HG02759 (cell line): ENCODE data around the gene BOLA2B.
"Not testable (repeated sequence)": the region's sequence is repeated elsewhere in the genome, so short reads cannot be mapped to it uniquely, and the experiment has no call there.

Source experiments
- ATAC-seq: cut with Tn5 transposase; IDR thresholded peaks from one replicate; pipeline ENCODE4 v1.9.1; 2021; ENCODE audit warnings: mild to moderate bottlenecking, moderate library complexity; ENCODE audit not compliant: unreplicated experiment

Gene BOLA2B

DNA sequence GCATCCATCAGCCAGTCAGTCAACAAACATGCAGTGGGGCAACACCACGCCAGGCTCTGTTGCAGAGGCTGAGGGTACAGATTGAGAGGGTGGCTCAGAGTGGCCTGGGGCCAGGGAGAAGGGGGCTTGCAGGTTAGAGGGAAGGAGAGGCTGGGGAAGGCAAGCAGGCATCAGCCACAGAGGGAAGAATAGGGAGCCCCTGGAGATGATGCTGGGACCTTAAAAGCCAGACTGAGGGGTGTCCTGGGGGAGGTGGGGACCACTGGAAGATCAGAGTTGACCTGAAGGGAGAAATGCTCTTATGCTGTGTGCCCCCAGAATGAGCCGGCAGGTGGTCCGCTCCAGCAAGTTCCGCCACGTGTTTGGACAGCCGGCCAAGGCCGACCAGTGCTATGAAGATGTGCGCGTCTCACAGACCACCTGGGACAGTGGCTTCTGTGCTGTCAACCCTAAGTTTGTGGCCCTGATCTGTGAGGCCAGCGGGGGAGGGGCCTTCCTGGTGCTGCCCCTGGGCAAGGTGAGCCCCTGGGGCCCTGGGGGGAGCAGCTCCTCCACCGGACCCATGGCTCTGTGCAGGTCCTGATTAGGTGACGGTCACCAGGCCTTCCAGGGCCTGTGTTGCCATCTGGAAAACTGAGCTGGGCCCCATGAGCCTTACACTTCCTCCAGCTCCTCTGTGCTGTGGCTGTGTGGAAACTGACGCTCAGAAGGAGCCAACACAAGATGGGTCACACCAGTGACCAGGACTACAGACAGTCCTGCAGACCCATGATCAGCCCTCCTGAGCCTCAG lies 8.4 kb downstream of the BOLA2B start:
- peak; percentile 1 for ATAC-seq

DNA sequence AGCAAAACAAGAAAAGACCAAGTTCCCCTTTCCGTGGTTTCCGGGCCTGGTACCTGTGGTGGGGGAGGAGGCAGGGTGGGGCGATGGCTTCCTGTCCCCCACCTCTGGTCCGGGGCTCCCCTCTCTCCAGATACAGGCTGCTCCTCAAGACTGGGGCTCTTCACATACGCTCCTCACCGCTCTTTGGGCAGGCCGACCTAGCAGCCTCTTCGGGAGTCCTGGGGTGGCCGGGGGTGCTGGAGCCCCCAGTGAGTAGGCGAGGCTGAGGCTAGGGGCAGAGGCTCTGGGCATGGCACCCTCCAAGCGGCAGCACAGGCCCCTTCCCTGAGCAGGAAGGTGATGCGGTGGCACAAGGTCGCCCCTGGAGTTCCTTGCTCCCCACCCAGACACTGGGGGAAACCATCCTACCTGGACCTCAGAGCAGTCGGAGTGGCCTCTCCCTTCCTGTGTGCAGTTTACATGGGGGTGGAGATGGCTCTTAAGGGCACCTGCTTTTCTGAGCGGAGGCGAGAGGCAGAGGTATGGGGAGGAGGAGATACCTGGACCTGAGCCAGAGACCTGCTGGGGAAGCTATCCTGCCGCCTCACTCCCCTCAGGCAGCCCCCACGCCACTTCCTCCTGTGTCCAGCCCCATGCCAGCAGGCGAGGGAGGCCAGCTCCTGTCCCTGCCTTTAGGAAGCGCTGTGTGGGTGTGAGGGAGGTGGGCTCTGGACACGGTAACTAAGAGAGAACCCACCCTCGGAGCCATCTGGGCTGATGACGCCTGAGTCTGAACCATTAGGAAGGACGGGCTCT lies 9.2 kb downstream of the BOLA2B start:
- peak; percentile 44 for ATAC-seq

DNA sequence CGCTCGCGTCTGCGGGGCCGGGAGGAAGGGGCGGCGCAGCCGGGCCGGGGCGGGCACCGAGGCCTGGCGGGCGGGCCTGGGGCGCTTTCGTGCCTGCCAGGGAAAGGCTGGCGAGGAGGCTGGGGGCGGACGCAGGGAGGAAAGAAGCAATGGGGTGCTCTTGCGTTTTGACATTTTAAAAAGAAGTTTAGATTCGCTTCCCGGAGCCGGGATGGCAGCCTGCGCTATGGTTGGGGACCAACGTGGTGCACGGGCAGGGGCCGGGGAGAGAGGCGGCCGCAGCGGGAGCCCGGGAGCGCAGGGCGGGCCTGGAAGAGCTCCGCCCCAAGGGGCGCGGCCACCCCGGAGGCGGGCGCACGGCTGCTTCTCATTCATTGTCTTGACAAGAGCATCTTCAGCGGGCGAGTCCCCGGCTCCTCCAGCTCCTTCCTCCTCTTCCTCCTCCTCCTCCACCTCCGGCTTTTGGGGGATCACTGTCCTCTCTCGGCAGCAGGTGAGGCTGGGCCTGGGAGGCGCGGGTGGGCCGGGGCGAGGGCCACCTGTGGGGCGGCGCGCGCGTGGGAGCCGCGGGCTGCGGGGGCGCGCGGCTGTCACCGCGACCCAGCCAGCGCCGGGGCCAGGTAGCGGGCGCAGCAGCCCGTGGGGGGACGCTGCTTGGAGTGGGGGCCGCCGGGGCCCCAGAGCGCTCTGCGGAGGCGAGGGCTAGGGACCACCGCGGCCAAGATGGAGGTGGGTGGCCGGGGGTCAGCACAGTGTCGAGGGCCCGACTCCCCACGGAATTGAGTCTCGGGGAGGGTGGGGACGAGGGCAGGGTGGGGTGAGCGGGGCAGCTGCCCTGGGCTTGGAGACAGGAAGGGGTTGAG lies 10.0 kb downstream of the BOLA2B start, which contains the start of gene CORO1A:
Gene CORO1A (plus strand): TSS at position 370 of the 863 bp plus-strand sequence. CDS start 1,608 bp downstream, outside the sequence.
- peak; percentile 60 for ATAC-seq

DNA sequence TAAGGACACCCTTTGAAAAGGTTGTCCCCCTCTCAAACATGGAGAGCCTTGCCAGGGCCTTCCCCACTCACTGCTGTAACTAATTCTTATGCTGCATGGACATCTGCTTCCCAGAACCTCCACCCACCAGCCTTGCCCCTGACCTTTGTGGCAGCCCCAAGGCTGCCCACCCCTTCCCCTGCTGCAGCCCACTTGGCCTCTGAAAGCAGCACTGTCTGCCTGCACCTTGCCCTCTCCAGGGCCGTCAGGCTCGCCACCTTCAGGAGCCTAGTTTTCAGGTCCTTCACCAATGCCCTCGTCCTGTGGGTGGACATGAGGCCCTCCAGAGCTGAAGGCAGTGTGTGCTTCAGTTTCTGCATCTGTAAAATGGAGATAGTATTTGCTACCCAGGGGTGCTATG lies 12.7 kb downstream of the BOLA2B start:
- no peak for ATAC-seq

DNA sequence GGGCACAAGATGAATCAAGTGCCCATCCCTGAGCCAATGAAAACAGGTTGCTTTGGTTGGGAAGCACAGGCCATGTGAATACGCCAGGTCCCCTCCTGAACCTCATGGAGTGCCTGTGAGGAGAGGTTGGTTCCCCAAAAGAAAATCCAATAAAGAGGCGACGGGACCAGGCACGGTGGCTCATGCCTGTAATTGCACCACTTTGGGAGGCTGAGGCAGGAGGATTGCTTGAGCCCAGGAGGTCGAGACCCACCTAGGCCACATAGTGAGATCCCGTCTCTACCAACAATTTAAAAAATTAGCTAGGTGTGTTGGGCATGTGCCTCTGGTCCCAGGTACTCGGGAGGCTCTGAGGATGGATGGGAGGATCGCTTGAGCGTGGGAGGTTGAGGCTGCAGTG lies 13.5 kb downstream of the BOLA2B start:
- no peak for ATAC-seq

DNA sequence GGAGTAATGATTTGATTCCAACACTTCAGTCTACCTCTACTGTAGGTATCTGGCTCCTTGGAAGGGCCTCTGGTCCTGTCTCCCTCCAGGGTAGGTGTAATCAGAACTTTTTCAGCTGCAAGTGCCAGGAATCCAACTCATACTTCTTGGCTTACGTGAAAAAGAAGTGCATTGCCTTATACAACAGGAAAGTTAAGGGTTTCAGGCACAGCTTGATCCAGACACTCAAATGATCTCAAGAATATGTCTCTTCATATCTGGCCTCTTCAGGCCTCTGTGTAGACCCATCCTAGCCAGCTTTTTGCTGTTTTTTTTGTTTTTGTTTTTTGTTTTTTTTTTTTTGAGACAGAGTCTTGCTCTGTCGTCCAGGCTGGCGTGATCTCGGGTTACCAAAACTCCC lies 14.3 kb downstream of the BOLA2B start:
- ATAC-seq: no peak

DNA sequence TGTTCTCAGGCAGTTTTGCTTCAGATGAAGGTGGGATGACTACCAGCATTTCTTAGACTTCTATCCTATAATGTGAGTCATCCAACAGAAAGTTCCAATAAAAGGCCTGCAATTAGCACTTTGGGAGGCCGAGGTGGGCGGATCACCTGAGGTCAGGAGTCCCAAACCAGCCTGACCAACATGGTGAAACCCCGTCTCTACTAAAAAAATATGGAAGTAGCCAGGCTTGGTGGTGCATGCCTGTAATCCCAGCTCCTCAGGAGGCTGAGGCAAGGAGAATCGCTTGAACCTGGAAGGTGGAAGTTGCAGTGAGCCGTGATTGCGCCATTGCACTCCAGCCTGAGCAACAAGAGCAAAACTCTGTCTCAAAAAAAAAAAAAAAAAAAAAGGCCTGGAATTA lies 16.6 kb downstream of the BOLA2B start:
- ATAC-seq: not testable (repeated sequence)

DNA sequence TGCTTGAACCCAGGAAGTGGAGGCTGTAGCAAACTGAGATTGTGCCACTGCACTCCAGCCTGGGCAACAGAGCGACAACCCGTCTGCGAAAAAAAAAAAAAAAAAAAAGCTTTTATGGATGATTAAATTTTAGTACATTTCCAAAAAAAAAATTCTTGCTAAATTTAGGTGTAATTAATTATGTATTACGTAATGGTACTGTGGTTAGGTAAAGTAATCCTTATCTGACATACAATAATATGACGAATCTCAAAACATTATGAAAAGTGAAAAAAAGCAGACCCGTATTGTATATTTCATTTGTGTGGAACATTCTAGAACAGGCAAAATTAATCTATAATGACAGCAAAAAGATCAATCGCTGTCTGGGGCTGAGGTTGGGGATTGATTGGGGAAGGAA lies 20.4 kb downstream of the BOLA2B start:
- ATAC-seq: no peak

DNA sequence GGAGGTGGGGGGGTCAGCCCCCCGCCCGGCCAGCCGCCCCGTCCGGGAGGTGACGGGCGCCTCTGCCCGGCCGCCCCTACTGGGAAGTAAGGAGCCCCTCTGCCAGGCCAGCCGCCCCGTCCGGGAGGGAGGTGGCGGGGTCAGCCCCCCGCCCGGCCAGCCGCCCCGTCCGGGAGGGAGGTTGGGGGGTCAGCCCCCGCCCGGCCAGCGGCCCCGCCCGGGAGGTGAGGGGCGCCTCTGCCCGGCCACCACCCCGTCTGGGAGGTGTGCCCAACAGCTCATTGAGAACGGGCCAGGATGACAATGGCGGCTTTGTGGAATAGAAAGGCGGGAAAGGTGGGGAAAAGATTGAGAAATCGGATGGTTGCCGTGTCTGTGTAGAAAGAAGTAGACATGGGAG lies 23.3 kb downstream of the BOLA2B start:
- ATAC-seq: not testable (repeated sequence)

DNA sequence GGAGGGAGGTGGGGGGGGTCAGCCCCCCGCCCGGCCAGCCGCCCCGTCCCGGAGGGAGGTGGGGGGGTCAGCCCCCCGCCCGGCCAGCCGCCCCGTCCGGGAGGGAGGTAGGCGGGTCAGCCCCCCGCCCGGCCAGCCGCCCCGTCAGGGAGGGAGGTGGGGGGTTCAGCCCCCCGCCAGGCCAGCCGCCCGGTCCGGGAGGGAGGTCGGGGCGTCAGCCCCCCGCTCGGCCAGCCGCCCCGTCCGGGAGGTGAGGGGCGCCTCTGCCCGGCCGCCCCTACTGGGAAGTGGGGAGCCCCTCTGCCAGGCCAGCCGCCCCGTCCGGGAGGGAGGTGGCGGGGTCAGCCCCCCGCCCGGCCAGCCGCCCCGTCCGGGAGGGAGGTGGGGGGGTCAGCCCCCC lies 24.1 kb downstream of the BOLA2B start:
- ATAC-seq: not testable (repeated sequence)

DNA sequence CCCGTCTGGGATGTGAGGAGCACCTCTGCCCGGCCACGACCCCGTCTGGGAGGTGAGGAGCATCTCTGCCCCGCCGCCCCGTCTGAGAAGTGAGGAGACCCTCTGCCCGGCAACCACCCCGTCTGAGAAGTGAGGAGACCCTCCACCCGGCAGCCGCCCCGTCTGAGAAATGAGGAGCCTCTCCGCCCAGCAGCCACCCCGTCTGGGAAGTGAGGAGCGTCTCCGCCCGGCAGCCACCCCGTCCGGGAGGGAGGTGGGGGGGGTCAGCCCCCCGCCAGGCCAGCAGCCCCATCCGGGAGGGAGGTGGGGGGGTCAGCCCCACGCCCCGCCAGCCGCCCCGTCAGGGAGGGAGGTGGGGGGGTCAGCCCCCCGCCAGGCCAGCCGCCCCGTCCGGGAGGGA lies 24.7 kb downstream of the BOLA2B start:
- ATAC-seq: not testable (repeated sequence)

DNA sequence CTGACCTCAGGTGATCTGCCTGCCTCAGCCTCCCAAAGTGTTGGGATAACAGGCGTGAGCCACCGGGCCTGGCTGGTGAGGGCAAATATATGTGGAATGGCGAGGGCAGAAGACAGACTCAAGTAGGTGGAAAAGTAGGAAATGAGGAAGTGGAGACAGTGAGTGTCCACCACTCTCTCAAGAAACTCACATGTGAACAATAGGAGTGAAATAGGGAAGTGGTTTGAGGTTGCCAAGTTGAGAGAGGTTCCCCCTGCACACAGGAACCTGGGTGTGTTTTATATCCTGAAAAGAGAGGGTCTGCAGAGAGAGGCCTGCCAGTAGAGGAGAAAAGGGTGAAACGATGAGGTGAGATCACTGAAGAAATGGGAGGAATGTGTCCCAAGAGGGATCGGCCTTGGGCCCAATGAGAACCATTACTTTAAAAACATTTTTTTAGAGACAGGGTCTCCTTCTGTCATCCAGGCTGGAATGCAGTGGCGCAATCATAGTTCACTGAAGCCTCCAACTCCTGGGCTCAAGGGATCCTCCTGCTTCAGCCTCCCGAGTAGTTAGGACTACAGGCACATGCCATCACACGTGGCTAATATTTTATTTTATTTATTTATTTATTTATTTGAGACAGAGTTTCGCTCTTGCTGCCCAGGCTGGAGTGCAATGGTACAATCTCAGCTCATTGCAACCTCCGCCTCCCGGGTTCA lies 27.1 kb downstream of the BOLA2B start:
- no peak for ATAC-seq

DNA sequence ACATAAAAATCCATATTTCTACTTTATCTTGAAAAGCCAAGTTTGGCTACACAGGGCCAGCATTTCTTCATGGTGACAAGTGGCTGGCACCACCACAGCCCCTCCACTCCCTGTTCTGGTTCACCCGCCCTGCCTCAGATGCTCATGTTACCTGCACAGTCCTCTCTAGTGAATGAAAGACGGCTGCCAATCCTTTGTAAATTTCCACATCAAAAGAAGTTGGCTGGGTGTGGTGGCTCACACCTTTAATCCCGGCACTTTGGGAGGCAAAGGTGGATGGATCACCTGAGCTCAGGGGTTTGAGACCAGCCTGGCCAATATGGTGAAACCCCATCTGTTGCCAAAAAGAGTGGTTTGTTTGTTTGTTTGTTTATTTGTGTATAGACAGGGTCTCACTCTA lies 29.9 kb downstream of the BOLA2B start:
- ATAC-seq: no peak

DNA sequence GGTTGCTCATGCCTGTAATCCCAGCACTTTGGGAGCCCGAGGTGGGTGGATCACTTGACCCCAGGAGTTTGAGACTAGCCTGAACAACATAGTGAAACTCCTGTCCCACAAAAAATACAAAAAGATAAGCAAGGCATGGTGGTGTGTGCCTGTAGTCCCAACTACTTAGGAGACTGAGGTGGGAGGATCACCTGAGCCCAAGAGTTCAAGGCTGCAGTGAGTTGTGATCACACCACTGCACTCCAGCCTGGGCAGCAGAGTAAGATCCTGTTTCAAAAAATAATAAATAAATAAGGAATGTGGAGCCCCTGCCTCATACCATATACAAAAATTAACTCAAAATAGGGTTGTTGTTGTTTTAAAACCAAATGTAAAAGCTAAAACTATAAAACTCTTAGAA lies 36.3 kb downstream of the BOLA2B start:
- ATAC-seq: no peak

DNA sequence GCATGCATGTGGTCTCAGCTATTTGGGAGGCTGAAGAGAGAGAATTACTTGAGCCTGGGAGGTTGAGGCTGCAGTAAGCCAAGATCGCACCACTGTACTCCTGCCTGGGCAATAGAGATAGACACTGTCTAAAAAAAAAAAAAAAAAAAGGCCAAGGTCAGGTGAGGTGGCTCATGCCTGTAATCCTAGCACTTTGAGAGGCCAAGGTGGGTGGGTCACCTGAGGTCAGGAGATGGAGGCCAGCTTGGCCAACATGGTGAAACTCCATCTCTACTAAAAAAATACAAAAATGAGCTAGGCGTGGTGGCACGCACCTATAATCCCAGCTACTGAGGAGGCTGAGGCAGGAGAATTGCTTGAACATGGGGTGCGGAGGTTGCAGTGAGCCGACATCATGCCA lies 38.3 kb downstream of the BOLA2B start:
- no peak for ATAC-seq

DNA sequence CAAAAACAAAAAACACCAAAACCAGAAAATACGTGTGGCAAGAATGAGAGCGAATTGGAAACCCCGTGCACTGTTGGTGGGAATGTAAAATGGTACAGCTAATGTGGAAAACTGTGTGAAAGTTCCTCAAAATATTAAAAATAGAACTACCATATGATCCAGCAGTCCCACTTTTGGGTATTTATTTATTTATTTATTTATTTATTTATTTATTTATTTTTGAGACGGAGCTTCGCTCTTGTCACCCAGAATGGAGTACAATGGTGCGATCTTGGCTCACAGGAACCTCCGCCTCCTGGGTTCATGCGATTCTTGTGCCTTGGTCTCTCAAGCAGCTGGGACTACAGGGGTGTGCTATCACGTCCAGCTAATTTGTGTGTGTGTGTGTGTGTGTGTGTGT lies 40.9 kb downstream of the BOLA2B start:
- ATAC-seq: no peak

DNA sequence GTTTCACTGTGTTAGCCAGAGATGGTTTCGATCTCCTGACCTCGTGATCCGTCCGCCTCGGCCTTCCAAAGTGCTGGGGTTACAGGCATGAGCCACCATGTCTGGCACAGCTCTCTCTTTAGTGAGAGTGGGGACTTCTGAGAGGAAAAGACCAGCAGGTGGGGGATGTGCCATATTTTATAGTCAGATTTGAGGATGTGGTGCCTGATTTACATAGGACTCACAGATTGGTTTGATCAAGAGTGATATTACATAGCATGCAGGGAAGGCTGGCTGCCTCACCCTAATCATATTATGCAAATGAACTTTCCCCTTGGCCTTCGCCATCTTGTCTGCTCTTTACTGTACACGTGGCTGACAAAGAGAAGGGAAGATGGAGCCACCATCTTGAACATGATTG lies 42.4 kb downstream of the BOLA2B start:
- no peak for ATAC-seq

DNA sequence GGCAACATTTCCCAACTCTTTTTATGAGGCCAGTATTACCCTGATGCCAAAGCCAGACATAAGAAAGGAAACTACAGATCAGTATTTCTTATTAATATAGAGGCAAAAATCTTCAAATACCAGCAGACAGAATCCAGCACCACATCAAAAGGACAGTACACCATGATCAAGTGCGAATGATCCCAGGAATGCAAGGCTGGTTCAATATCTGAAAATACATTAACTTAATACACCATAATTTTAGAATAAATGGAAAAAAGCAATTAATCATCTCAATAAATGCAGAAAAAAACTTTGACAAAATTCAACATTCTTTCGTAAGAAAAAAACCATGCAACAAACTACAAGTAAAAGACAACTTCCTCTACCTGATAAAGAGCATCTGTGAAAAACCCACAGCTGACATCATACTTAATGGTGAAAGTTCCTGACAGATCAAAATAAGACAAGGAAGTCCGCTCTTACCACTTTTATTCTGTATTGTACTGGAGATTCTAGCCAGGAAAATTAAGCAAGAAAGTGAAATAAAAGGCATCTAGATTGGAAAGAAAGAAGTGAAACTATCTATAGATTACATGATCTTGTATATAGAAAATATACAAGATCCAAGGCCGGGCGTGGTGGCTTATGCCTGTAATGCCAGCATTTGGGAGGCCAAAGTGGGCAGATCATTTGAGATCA lies 44.1 kb downstream of the BOLA2B start:
- ATAC-seq: no peak

DNA sequence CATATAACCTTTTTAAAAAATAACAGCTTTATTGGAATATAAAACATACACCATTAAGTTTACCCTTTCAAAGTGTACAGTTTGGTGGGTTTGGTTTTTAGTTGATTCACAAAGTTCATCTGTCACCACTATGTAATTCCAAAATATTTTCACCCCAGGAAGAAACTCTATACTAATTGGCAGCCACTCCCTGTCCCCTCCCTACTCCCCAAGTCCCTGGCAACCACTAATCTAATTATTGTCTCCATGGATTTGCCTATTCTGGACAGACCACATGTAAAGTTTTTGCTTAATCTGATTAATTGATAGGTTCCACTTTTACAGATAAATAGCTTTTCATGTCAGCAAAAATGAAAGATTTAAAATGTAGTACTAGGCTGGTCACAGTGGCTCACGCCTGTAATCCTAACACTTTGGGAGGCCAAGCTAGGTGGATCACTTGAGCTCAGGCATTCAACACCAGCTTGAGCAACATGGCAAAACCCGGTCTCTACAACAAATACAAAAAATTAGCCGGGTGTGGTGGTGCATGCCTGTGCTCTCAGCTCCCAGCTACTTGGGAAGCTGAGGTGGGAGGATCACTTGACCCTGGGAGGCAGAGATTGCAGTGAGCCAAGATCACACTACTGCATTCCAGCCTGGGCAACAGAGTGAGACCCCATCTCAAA lies 45.5 kb downstream of the BOLA2B start:
- ATAC-seq: no peak
